Psoas muscle (tissue), 8 donors: ENCODE results near the gene PTPN2. TPM values are rescaled to one million over a fixed set of nuclear protein-coding genes. Genes with fewer than 3 reads are reported as not detected.
A peak's percentile ranks its signal among the peaks of the same experiment; 100 is the strongest.

Experiments
- ATAC-seq, 4 donors: fragments of 200-7000 bp; cut with Tn5 transposase; one replicate each; pipeline ENCODE4 v1.9.1; 2020; ENCODE audit warnings: moderate library complexity in 3 of 4, mild to moderate bottlenecking in 2 of 4
- DNase-seq, 2 donors: peaks; one replicate each; pipeline ENCODE4 v3.0.0-alpha.2; 2020
- H3K27ac ChIP-seq: fragments of 200-600 bp; one replicate; pipeline ENCODE4 v1.8.0; 2022
- H3K27me3 ChIP-seq, 3 donors: fragments of 200-600 bp in 1 of 3; one replicate each; pipeline versions ENCODE4 v1.6.1 to v1.8.0; 2013 to 2022; ENCODE audit warnings: low read length in 2 of 3, mild to moderate bottlenecking in 2 of 3, moderate library complexity in 1 of 3; ENCODE audit not compliant: insufficient read depth in 3 of 3
- H3K36me3 ChIP-seq, 2 donors: fragments of 200-600 bp in 1 of 2; one replicate each; pipeline versions ENCODE4 v1.6.1 to v1.8.0; 2013 to 2022; ENCODE audit warnings: low read depth in 1 of 2, mild to moderate bottlenecking in 1 of 2, moderate library complexity in 1 of 2; ENCODE audit not compliant: insufficient read depth in 1 of 2
- H3K4me1 ChIP-seq: fragments of 200-600 bp; one replicate; pipeline ENCODE4 v1.8.0; 2022
- H3K4me3 ChIP-seq: fragments of 200-600 bp; one replicate; pipeline ENCODE4 v1.8.0; 2022; ENCODE audit warnings: mild to moderate bottlenecking
- H3K9me3 ChIP-seq: fragments of 200-600 bp; one replicate; pipeline ENCODE4 v1.8.0; 2022
- CTCF ChIP-seq: fragments of 200-600 bp; IDR thresholded peaks from one replicate; pipeline ENCODE4 v1.8.0; 2022; ENCODE audit warnings: antibody characterized with exemption
- WGBS, 3 donors: extraction: QIAGEN DNeasy Blood & Tissue Kit; methylation state at CpG; one replicate each; pipeline versions ENCODE4 v1.1.6 to v1.1.7; 2013; 5-methylcytosine and 5-hydroxymethylcytosine counted together
- intact Hi-C, 2 donors: fragments of 100-400 bp; cut with DNase I; formaldehyde crosslinking; loops; one replicate each; pipeline versions ENCODE4 v1.11.0 to v1.14.2; 2022
- polyA plus RNA-seq, 3 donors: library from polyadenylated mRNA; stranded (reverse); fragments of 200-250 nt; gene quantifications; one replicate each; pipeline ENCODE4 v1.2.3, GENCODE V29; 2013
- total RNA-seq, 4 donors: library from RNA; stranded (reverse); fragmentation: NEBNext Ultra II Directional in 2 of 4; extraction: Animal tissue kit (Norgen Biotek cat#: 25700) in 2 of 4; gene quantifications; one replicate each; pipeline versions ENCODE4 v1.2.1 to v1.2.4, GENCODE V29; 2021 to 2023
- donor health status: healthy with polysubstance abuse.
- donor health status: DM: no; HTN: no; CAD: no; lungs with moderate emphysema.
- donor health status: Bipolar disorder and iron deficiency.
- donor health status: healthy.
- donor health status: DM: yes; HTN: yes; CAD: no.
- donor health status: DM: no; HTN: no; CAD: no.
- donor health status: DM: no; HTN: no; CAD: no.
- donor health status: DM: yes; HTN: yes; CAD: no.

Gene PTPN2
- total and polyA plus RNA-seq, 7 donors: 8.4 to 27.0 (median 14.0) TPM

DNA sequence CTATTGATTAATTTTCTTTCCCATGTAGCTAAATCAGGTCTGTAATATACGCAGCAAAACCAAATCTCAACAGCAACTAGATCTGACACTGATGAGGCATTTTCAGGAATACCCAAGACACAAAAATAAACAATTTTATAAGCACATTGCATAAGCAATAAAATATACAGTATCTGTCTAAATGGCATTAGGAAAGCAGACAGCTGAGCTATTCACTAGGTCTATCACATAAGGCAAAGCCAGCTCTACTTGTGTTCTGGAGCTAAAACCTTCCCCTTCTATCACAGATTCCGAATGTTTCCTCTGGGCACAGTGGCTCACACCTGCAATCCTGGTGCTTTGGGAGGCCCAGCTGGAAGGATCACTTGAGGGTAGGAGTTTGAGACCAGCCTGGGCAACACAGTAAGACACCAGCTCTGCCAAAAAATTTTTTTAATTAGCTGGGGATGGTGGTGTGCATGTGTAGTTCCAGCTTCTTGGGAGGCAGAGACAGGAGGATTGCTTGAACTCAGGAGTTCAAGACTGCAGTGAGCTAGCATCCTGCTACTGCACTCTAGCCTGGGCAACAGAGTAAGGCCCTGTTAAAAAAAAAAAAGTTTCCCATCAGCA lies 21.1 kb downstream of the PTPN2 start:
- TF ChIP-seq CTCF: no peak
- no peak for ATAC-seq

DNA sequence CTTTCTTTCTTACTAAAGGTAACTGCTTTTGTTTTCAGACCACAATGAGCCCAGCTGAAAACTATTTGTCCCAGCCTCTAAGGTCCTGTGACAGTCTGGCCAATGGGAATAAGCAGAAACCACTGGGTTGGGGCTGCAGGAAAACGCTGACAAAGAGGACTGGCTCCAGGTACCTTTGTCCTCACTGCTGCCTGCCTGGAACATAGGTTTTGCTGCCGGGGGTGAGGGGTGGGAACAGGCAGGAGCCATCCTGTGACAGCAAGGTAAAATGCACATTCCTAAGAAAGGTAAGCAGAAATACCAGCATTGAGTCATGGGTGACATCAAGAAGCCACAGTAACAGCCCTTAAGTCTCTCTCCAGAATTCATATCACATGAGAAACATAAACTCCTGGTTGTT lies 21.6 kb downstream of the PTPN2 start:
- no peak for TF ChIP-seq CTCF
- no peaks in the 10 kb centered on the region for H3K9me3 ChIP-seq
- peaks cover 19% of the 10 kb centered on the region for H3K4me1 ChIP-seq
- WGBS, 3 donors: 43 to 63% (median 46%) methylated on average over 2 of the region's 2 CpGs
- intact Hi-C loops: no loop called here
- no peak overlapping the region for H3K27ac ChIP-seq
- H3K27me3 ChIP-seq: no peaks in the 10 kb centered on the region
- H3K36me3 ChIP-seq: peaks cover 0 to 13% of the 10 kb centered on the region in 2 donors
- DNase-seq (no peak), ATAC-seq (no peak)
- H3K4me3 ChIP-seq: no peak overlapping the region

More for the DNA sequence above, 21.1 kb downstream of the PTPN2 start:
- no peak overlapping the region for H3K4me3 ChIP-seq
- peaks cover 19% of the 10 kb centered on the region for H3K4me1 ChIP-seq
- no peak overlapping the region for H3K27ac ChIP-seq
- no peaks in the 10 kb centered on the region for H3K27me3 ChIP-seq
- intact Hi-C loops: no loop called here
- peaks cover 0 to 8% of the 10 kb centered on the region in 2 donors for H3K36me3 ChIP-seq
- DNase-seq: no peak
- no peaks in the 10 kb centered on the region for H3K9me3 ChIP-seq
- 92 to 94% (median 93%) methylated on average over 2 of the region's 2 CpGs for WGBS, 3 donors

DNA sequence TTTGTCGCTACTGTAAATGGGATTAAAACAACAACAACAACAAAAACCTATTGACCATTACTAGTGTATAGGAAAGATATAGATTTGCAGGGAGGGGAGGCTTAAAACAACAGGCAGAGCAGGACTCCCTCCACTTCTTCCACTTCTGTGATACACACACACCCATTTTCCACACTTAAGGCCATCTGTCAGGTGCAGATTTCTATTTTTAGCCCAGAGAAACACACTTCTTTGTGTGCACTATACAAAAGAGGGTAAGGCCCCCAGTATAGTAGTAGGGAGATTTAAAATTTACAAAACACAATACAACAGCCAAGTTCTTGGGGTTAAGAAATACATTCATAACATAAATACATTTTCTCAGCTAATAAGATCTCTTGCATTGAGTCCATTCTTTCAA lies 22.4 kb downstream of the PTPN2 start:
- no peak for DNase-seq
- WGBS, 3 donors: 93 to 97% (median 94%) methylated on average over 1 of the region's 1 CpG
- intact Hi-C loops: no loop called here
- Histone ChIP-seq H3K4me1 (peaks cover 19% of the 10 kb centered on the region), H3K4me3 (no peak overlapping the region), H3K27me3 (no peaks in the 10 kb centered on the region), H3K27ac (no peak overlapping the region), H3K36me3 (peaks cover 0 to 18% of the 10 kb centered on the region in 2 donors), H3K9me3 (no peaks in the 10 kb centered on the region)
- ATAC-seq: peak in 1 of 4 donors; percentile 45
- no peak for TF ChIP-seq CTCF

GRCh38 chr18:12860530-12860929 lies 23.5 kb downstream of the PTPN2 start:
- Histone ChIP-seq H3K27me3 (no peaks in the 10 kb centered on the region), H3K4me1 (peaks cover 19% of the 10 kb centered on the region), H3K9me3 (no peaks in the 10 kb centered on the region), H3K27ac (no peak overlapping the region), H3K36me3 (peaks cover 0 to 24% of the 10 kb centered on the region in 2 donors), H3K4me3 (no peak overlapping the region)
- ATAC-seq: no peak
- no peak for DNase-seq
- intact Hi-C loops: no loop called here
- 97 to 99% (median 97%) methylated on average over 11 of the region's 11 CpGs for WGBS, 3 donors
- TF ChIP-seq CTCF: no peak

DNA sequence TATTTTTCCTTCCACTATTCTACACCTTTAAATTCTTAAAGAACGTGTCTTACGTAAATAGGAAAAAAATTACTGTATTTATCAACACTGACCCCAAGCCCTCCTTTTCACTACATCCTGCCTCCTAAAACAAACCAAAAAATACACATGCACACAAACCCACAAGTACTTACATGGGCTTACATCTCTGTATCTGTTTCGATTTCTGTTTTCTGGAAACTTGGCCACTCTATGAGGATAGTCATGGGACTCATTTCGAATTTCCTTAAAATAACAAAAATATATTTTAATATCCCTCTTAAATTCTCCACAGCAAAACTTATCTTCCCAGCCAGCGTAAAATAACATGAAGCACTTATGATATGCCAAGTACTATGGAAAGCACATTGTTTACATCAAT lies 25.0 kb downstream of the PTPN2 start:
- no peaks in the 10 kb centered on the region for H3K27me3 ChIP-seq
- no peaks in the 10 kb centered on the region for H3K9me3 ChIP-seq

More for the DNA sequence above, 25.0 kb downstream of the PTPN2 start:
- H3K27ac ChIP-seq: no peak overlapping the region
- intact Hi-C loops: no loop called here
- WGBS, 3 donors: 83 to 89% (median 88%) methylated on average over 5 of the region's 5 CpGs
- no peak for TF ChIP-seq CTCF
- H3K4me1 ChIP-seq: peaks cover 19% of the 10 kb centered on the region
- no peak overlapping the region for H3K4me3 ChIP-seq
- H3K36me3 ChIP-seq: peaks cover 0 to 28% of the 10 kb centered on the region in 2 donors
- ATAC-seq (no peak), DNase-seq (no peak)
